Measurements from ENCODE around the gene PDZK1.
"Not testable (repeated sequence)": the region's sequence is repeated elsewhere in the genome, so short reads cannot be mapped to it uniquely, and the experiment has no call there.

PDZK1 gene

DNA sequence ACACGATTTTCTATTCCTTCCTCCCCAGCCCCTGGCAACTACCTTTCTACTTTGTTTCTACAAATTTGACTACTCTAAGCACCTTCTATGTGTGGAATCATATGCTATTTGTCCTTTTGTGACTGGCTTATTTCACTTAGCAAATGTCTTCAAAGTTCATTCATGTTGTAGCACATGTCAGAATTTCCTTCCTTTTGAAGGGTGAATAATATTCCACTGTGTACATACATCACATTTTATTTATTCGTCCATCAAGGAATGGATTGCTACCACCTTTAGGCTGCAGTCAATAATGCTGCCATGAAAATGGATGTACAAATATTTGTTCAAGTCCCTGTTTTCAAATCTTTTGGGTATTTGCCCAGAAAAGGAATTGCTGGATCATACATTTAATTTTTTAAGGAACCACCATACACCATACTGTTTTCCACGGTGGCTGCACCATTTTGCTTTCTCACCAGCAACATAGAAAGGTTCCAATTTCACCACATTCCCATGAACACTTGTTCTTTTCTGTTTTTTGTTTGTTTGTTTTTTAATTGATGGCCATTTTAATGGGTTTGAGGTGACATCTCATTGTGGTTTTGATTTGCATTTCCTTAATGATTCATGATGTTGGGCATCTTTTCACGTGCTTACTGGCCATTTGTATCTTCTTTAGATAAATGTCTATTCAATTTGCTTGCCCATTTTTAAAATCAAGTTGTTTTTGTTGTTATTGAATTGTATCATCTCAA, 3.3 kb upstream of the PDZK1 start:
- no peak for DNase-seq

DNA sequence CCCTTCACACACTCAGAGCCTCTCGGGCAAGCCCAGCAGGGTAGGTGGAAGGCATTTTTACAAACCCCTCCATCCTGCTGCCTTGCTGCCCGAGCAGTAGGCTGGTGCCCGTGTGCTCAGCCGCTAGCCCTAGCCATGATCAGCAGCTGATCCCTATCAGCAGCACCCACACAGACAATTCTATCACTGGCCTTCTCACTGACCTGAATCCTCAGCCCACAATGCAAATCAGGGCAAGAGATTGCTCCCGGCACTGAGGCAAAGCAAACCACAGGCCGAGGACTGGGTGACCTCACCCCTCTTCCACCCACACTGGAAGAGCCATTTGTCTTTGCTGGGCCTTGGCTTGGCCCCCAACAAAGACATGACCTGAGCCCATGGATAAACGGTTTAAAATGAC, 895 bp upstream of the PDZK1 start:
- no peak for DNase-seq

DNA sequence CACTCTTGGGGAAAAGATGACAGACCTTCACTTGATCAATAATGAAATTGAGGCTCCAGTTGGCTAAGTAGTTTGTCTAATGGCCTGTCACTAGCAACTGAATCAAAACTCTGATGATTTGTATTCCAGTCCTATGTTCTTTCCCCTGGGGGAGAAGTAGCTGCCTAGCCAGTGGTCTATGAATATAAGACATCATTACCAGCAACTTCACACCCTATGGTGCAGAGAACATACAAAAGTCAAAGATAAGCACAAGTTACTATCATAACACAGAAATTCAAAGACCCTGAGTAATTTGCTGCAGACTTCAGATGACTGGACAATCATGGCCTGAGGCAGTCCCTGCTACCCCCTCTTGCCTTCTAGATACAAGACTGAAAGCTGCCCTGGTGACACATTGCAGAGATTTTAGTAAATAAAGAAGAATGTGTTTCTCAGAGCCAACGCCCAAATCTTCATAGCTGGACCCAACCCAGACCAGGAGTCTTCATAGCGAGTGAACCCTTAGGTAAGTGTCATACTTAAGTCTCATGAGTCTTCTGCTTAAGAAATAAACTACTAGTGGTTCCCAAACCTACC, 993 bp downstream of the PDZK1 start:
- no peak for DNase-seq

DNA sequence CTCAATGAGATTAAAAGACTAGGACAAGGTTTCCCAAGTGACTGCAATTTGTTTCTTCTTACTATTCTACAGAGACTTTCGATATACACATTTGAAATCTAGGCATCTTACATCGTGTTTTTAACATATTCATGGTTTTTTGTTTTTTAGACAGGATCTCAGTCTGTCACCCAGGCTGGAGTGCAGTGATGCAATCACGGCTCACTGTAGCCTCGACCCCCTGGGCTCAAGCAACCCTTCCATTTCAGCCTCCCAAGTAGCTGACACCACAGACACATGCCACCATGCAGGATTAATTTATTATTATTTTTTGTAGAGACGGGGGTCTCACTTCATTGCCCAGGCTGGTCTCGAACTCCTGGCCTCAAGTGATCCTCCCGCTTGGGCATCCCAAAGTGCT, 1.5 kb downstream of the PDZK1 start:
- no peak for DNase-seq

DNA sequence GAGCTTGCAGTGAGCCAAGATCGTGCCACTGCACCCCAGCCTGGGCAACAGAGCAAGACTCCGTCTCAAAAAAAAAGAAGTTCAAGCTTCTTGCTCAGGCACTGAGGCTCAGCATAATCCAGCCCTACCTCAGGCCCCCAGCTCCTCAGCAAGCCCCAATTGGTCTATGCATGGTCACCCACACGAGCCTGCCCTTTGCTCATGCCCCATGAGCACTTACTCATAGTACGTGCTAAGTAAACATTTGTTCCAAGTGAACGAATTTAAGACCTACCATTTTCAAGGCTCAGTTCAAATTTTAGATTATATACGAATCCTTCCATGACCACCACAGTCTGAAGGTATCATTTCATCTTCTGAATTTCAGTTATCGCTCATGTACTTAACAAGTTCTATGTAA, 4.3 kb downstream of the PDZK1 start:
- no peak for DNase-seq

DNA sequence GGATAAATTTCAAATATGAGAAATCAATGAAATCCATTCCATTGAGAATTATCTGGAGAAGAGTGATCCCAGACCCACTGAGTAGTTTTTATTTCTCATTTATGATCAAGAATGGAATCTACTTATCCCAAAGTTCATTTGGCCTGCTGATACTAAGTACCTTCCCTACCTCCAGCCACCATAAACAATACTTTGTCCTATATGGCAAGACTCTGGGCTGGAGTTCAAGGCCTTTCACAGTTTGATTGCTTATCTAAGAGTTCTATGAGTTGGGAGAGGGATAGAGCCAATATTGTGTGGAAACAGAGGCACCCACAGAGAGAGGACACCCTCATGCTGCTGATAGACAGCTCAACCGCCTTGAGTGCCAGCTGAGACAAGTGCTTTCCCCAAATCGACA, 5.1 kb downstream of the PDZK1 start:
- no peak for DNase-seq

DNA sequence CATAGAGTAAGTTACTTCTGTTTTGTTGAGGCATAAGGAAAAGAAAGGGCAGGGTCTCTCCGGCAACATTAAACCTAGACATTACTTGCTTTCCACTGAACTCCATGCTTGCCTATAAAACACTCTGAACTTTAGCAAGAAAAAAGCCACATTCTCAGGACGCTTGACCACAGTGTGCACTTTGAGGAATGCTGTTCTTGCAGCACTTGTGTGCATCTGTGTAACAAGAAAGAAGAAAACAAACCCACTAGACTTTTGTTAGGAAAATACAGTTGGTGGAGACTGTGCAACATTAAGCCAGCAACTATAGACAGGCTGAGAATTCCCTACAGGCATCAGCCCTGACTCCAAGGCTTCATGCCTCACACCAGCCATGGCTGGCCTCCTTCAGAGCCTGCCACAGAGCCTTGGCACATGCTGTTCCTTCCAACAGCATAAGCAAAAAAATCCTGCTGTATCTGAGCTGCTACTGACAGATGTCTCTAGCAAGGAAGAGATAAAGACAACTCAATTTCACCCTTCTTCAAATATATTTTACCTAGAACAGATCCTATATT, 5.8 kb downstream of the PDZK1 start:
- no peak for DNase-seq

DNA sequence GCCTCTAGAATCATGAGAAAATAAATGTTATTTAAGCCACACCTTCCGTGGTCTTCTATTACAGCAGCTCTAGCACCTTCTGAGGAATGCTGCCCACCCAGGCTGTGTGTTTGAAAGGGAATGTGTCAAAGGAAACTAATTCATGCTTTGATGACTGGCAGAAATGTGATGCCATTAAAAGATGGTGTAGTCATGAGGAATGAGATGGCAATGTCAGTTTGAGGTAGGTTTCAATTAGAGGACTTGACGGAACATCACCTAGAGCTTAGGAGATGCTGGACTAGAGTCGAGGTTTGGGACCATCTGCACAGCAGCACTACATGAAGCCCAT, 10.6 kb downstream of the PDZK1 start:
- DNase-seq = no peak

DNA sequence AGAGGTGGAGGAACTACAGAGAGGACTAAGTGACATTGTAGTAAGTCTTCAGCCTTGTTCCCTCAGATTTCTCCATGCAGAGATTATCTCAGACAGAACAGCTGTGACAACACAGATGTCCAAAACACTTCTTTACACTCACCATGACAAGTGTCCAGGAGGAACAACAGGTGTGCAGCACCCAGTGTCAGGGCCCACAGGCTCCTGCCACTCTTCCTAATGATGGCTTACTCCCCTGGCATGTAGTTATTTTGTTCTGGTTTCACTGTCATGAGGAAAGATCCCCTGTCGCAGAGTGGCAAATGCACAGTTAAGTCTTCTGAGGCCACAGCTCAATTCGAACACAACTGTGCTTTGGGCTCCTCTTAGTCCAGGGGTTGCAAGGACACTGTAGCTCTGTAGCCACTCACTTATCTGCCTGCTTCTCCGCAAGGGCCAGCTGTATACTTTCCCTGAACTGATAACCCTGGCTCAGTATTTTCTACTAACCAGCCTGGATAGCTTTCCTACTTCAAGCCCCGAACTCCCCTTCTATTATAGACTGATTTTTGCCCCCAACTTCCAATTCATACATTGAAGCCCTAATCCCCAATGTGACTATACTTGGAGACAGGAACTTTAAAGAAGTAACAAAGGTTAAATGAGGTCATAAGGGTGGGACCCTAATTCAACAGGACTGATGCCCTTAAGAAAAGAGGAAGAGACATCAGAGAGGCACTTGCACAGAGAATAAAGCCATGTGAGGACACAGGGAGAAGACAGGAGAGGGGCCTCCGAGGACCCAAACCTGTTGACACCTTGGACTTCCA, 11.1 kb downstream of the PDZK1 start:
- no peak for DNase-seq

DNA sequence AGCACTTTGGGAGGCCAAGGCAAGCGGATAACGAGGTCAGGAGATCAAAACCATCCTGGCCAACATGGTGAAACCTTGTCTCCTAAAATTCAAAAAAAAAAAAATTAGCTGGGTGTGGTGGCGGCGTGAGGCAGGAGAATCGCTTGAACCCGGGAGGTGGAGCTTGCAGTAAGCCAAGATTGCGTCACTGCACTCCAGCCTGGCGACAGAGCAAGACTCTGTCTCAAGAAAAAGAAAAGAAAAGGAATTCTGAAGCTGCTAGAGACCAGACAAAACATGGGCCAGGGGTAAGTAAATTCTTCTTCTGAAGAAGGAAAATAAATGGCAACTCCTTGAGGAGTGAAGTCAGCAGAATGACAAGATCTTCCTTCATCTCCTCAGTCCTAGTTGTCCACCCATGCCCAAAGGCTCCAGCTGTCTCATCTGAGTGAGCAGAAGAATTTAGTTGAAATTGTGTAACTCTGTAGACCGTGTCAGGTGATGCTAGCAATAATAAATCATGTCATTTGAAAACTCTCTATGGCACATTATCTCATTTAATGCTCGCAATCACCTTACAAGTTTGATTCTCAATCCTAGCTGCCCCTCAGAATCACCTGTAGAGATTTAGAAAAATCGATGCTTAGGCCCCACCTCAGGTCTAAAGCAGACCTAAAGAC, 14.3 kb downstream of the PDZK1 start:
- DNase-seq = no peak

DNA sequence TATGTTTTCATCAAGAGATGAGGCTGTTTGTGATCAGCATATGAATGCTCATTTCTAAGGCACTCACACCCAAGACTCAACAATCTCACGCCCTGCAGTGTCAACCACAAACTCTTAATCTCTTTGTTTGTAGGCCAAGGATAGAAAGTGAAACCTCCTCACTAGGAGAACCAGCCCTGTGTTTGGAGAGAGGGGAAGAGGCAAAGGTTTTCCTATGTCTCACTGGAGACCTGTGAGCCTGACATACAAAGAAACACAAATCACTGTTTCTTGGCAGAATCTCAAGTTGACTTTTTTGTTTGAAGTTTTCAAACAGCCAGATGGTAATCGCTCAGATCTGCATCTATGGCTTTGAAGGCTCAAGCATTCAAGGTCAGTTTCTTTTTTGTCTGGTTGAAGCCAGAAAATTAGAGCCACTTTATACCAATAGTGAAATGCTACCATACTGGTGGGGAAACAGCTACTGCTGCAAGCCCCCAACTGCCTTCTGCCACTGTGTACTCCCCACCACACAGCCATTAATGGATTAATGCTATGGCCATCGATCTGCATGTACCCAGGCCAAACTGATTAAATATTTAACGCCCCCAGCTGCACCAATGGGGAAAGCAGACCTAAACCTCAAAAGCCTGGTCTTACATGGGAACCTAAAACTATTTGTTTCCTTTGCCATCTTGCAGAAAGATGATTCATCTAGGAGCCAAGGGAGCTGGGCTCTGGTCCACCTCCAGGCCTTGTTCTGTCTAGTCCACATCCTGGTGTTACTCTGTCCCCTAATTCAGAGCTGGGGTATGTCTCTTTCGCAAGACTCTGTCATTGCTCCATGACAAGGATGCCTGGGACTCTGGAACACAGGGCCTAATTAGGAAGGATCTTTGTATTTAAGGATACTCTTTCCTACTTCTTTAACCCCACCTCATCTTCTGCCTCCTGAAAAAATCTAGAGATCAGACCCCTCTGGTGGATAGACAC, 16.3 kb downstream of the PDZK1 start:
- peak; percentile 62 for DNase-seq

DNA sequence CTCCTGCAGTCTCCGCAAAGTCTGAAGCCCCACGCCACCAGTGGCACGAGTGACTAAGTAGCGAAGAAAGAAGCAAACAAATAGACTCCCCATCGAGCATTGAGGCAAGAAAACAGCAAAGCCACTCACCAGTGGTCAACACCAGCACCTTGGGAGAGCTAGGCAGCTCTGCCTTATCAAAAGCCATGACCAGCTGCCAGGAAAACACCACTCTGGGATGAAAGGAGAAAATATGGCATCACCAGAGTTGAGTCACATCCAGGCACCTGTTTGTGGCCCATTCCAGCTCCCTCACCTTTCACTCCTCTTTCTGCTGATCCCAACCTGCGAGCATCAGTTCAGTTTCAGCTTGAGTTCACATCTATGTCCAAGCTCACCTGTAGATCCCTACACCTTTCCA, 17.2 kb downstream of the PDZK1 start:
- no peak for DNase-seq

DNA sequence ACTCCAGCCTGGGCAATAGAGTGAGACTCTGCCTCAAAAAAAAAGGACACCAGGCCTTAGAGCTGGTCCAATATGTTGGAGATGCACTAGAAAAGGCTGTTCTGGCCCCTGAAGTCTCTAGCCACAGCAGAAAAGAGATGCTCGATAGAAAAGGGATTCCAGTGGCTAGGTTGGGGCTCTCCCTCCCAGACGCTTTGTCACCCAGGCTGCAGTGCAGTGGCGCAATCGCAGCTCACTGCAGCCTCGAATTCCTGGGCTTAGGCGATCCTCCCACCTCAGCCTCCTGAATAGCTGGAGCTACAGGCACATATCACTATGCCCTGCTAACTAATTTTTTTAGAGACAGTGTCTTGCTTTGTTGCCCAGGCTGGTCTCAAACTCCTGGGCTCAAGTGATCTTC, 18.2 kb downstream of the PDZK1 start:
- DNase-seq = no peak

DNA sequence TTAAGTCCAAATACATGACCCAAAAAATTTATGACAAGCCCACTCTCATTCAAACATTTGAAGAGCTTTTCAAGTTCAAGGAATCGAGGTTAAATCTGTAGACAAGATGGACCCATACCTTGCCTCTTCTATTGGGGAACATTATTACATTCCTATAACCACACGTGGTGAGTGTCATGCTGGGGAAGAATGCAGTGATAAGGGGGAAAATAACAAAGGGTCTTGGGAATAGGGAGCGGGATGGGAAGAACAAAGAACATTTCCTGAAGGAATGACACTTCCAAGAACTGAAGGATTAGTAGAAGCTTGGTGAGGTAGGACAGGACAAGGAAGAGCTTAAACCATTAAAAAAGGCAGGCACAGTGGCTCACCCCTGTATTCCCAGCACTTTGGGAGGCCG, 18.8 kb downstream of the PDZK1 start:
- no peak for DNase-seq

DNA sequence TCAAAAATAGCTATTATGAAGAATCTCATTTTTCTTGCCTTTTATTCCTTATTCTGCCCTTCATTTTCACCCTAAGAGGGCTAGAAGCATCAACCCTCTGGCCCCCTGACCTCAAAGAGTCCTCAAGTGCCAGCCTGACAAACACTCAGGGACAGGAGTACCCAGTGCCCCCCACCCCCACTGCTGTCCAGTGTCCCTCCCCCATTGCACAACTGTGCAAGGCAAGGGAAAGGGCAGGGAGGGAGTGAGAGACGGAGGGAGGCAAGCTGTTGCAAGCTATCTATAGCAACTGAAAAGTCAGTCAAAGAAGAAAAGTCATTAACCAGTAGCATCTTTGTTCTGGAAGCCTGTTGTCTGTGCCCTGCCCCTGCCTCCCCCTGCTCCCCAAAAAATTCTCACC, 21.1 kb downstream of the PDZK1 start:
- DNase-seq = not testable (repeated sequence)

DNA sequence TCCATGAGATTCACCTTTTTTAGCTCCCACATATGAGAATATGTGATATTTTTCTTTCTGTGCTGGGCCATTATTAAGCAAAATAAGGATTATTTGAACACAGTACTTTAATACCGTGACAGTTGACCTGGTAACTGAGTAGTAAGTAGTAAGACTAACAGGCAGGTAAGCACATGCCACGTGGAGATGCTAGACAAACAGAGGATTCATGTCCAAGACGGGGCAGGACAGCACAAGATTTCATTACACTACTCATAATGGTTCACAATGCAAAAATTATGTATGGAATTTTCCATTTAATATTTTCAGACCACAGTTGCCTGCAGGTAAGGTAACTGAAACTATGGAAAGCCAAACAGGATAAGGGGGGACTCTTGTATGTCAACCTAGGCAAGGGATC, 22.3 kb downstream of the PDZK1 start:
- DNase-seq = not testable (repeated sequence)

DNA sequence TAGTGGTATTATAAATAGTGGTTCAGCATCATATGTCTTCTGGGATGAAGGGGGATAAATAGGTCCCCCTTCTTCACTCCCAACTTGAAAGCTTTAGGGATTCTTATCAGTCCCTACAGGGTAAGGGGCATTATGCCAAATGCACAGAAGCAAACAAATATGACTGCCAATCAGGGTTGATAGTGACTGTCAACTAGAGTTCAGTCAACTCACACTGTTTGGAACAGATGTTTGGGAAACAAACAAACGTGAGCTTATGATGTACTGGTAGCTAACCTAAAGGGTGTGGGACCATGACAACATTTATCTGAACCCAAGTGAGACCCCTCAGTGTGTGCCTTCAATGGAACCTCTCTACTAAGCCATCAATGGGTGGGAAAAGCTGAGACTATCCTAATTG, 34.0 kb downstream of the PDZK1 start:
- not testable (repeated sequence) for DNase-seq

DNA sequence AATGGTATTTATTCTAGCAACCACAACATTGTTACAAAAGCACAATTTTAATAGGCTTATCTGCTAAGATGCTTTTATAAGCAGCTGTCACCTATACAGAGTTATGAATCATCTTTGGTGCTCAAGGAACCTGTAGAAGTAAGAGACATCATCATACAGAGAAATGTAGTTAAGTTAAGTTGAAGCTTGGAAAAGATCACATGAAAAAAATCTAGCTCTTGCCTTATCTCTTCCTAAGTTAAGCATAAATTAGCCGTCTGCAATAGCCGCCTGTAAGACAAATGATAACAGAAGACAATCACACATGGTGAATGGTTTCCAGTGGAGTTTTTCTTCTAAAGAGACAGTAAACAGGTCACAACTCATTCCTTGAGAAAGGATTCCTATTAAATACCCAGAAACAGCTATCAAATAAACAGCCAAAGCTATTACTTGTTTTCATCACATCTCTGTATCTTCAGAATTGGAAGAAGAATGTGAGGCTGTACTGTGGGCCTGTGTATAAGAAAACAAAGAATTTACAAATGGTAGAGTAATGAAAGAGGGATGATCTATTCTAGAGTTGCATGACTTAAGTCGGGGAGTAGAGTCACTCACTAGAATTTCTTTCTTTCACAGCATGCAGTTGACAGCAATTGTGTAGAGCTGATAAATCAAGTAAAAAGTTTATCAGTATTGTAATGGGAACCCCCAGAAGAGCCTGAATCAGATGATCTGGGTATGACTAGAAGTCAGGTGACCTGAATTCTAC, 36.0 kb downstream of the PDZK1 start:
- not testable (repeated sequence) for DNase-seq

DNA sequence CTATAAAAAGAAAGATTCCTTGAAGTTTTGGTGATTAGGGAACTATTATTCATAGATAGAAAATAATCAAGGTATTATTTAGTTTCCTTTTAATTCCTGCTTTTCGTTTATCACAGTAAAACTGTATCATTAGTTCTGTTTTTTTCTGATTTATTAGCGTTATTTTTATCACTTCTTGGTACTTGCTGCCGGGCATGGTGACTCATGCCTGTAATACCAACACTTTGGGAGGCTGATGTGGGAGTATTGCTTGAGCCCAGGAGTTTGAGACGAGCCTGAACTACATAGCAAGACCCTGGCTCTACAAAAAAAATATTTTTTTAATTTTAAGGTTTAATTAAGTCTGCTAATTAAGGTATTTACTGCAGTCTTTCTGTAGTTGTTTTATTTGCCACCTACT, 42.2 kb downstream of the PDZK1 start:
- DNase-seq = not testable (repeated sequence)

DNA sequence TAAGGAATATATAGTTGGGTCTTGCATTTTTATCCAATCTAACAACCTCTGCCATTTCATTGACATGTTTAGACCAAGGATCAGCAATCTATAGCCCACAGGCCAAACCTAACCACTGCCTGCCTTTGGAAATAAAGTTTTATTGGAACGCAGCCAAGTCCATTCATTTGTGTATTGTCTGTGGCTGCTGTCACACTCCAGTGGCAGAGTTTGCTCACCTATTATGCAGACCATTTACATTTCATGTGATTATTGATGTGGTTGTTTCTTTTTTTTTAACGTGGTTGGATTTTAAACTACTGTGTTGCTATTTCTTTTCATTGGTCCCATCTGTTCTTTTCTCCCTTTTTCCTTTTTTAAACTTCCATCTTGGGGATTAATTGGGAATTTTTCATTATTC, 44.7 kb downstream of the PDZK1 start:
- DNase-seq = not testable (repeated sequence)

DNA sequence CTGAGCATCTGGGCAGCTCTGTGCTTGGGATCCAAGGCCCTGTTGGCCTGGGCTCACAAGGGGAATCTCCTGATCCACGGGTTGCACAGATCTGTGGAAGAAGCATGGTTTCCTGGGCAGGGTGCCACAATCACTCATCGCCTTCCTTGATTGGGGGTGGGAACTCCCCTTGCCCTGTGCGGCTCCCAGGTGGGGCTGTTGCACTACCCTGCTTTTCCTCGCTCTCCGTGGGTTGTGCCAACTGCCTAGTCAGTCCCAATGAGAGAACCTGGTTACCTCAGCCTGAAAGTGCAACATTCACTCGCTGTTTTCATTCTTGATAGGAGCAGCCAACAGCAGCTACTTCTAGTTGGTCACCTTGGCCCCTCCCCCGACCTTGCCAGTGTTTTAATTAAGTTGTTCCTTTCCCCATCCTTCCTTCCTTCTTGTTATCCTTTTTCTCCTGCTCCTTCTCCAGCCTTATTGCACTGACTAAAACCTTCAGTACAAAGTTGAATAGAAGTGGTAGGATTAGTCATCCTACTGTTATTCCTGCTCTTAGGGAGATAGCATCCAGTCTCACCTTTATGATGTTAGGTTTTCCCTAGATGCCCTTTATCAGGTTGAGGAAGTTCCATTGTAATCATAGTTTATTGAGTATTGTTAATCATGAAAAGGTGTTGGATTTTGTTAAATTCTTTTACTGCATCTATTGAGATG, 50.8 kb downstream of the PDZK1 start:
- not testable (repeated sequence) for DNase-seq

Data from CD4-positive, alpha-beta T cell treated with Interleukin-10 for 1 hour (primary cell).